Measurements from ENCODE around the gene HDGFL2.

Gene HDGFL2

GRCh38 chr19:4472174-4472974, at the start of gene HDGFL2:
Gene HDGFL2, plus strand, starts transcription at chr19:4472297. Its CDS starts 54 bp downstream, at chr19:4472351.
- H3K27ac Mint-ChIP-seq: peak within 1 kb of the TSS; percentile 79
- TF ChIP-seq CTCF (IDR thresholded peaks at IDR 0.05): no peak
- peaks cover 21% of the 10 kb centered on the region for H3K4me1 Mint-ChIP-seq
- peak within 1 kb of the TSS; percentile 92 for H3K4me3 Mint-ChIP-seq
- peaks cover 3% of the 10 kb centered on the region for H3K9me3 Mint-ChIP-seq
- peaks cover 3% of the 10 kb centered on the region for H3K27me3 Mint-ChIP-seq (ENCODE audit: low read depth, poor library complexity)
- peaks cover 12% of the 10 kb centered on the region for H3K36me3 Mint-ChIP-seq (ENCODE audit: low read depth)
- DNase-seq: peak; percentile 97

GRCh38 chr19:4423416-4424126, 48.5 kb upstream of the HDGFL2 start:
- TF ChIP-seq CTCF (IDR thresholded peaks at IDR 0.05): no peak
- Mint-ChIP-seq H3K27ac (peak overlapping the region; percentile 93), H3K4me3 (no peak overlapping the region), H3K9me3 (no peaks in the 10 kb centered on the region), H3K36me3 (ENCODE audit: low read depth) (peaks cover 46% of the 10 kb centered on the region), H3K27me3 (ENCODE audit: low read depth, poor library complexity) (no peaks in the 10 kb centered on the region), H3K4me1 (peaks cover 4% of the 10 kb centered on the region)
- no peak for DNase-seq

- Mint-ChIP-seq H3K36me3 (ENCODE audit: low read depth) (peaks cover 57% of the 10 kb centered on the region), H3K4me3 (no peak overlapping the region), H3K27ac (no peak overlapping the region), H3K9me3 (no peaks in the 10 kb centered on the region), H3K27me3 (ENCODE audit: low read depth, poor library complexity) (no peaks in the 10 kb centered on the region), H3K4me1 (peaks cover 4% of the 10 kb centered on the region)
- no peak for TF ChIP-seq CTCF (IDR thresholded peaks at IDR 0.05)
- no peak for DNase-seq
Measured at GRCh38 chr19:4425537-4425936, 46.6 kb upstream of the HDGFL2 start.

- peaks cover 73% of the 10 kb centered on the region for H3K36me3 Mint-ChIP-seq (ENCODE audit: low read depth)
- H3K27ac Mint-ChIP-seq: peak overlapping the region; percentile 83
- no peaks in the 10 kb centered on the region for H3K27me3 Mint-ChIP-seq (ENCODE audit: low read depth, poor library complexity)
- no peak overlapping the region for H3K4me3 Mint-ChIP-seq
- H3K9me3 Mint-ChIP-seq: no peaks in the 10 kb centered on the region
- TF ChIP-seq CTCF (IDR thresholded peaks at IDR 0.05): no peak
- no peaks in the 10 kb centered on the region for H3K4me1 Mint-ChIP-seq
- no peak for DNase-seq
Measured at GRCh38 chr19:4428326-4428975, 43.6 kb upstream of the HDGFL2 start.

GRCh38 chr19:4429256-4429655, 42.8 kb upstream of the HDGFL2 start:
- no peaks in the 10 kb centered on the region for H3K4me1 Mint-ChIP-seq
- no peak overlapping the region for H3K4me3 Mint-ChIP-seq
- peaks cover 73% of the 10 kb centered on the region for H3K36me3 Mint-ChIP-seq (ENCODE audit: low read depth)
- no peak for DNase-seq
- no peak for TF ChIP-seq CTCF (IDR thresholded peaks at IDR 0.05)
- H3K27ac Mint-ChIP-seq: peak overlapping the region; percentile 81
- no peaks in the 10 kb centered on the region for H3K27me3 Mint-ChIP-seq (ENCODE audit: low read depth, poor library complexity)
- H3K9me3 Mint-ChIP-seq: no peaks in the 10 kb centered on the region
